GM18505 (cell line): ENCODE measurements around the gene SBF2.
"Not testable (repeated sequence)": the region's sequence is repeated elsewhere in the genome, so short reads cannot be mapped to it uniquely, and the experiment has no call there.

Experiments
- ATAC-seq: cut with Tn5 transposase; IDR thresholded peaks from one replicate; pipeline ENCODE4 v1.9.1; 2021; ENCODE audit not compliant: unreplicated experiment
- POLR2A ChIP-seq: IDR thresholded peaks from 4 replicates; pipeline ENCODE4 v1.6.1; 2011; ENCODE audit warnings: borderline replicate concordance; ENCODE audit not compliant: insufficient read depth, insufficient read length; ENCODE audit errors: extremely low read depth

The SBF2 gene

DNA sequence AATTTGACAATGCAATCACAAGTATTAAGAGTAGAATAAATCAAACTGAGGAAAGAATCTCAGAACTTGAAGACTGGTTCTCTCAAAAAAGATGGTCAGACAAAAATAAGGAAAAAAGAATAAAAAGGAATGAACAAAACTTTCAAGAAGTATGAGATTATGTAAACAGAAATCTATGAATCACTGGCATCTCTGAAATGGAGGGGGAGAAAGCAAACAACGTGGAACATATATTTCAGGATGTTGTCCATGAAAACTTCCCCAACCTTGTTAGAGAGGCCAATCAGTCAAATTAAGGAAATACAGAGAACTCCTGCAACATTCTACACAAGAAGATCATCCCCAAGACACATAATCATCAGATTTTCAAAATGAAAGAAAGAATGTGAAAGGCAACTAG lies 235.7 kb downstream of the SBF2 start:
- no peak for ATAC-seq
- no peak for TF ChIP-seq POLR2A

DNA sequence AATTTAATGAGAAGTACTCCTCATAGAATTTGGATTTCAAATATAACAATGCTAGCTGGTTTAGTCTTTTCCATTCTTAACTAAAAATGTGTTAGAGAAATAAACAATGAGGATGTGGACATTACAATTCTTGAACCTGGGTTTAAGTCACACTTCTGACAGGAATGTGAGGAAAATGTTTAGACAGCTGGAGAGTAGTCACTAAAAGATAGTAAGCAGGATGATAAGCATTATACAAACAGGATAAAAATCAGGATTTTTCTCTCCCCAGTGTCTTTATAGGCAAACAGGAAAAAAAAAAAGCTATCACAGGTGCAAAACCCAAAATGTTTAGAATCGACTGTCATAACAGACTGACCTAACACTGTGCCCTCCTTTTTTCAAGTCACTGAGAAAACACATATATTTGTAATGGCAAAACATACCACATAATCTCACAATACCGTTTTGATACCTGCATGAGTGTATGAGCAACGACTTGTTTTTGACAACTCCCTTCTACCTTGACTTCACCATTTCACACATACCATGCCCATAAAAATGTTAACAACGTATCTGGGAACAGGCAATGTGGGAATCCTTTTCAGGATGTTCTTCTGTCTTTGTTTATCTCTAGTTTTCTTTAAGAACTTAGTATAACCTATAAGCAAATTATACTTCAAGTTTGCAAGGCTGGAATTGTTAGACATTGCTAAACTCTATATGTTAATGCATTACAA lies 242.0 kb downstream of the SBF2 start:
- ATAC-seq: no peak
- TF ChIP-seq POLR2A: no peak

DNA sequence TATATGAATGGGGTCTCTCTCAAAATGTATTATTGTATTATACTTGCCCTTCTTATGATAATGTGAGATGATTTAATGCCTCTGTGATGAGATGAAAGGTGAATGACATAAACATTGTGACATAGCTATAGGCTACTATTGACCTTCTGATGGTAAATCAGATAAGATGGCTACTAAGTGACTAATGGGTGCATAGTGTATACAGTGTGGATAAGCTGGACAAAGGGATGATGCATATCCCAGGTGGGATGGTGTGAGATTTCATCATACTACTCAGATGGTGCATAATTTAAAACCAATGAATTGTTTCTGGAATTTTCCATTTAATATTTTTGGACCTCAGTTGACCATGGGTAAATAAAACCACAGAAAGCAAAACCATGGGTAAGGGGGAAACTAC lies 243.5 kb downstream of the SBF2 start:
- ATAC-seq: no peak
- TF ChIP-seq POLR2A: no peak

DNA sequence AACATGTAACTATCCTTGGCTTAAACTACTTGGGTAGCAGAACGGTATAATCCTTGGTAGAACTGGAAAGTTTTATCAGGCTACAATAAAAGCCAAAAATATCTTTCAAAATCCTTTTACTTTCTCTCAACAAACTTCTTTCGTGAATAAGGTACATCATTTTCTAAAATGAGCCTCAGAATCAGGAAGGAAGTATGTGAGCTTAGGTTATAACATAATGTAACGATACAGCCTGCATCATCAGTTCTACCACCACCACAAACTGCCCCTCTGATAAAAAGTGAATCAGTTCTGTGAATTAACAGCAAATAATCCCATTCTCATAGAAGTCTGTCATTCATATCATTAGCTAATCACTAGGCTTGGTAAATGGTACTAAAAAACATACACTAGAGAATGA lies 244.3 kb downstream of the SBF2 start:
- ATAC-seq: no peak
- TF ChIP-seq POLR2A: no peak

DNA sequence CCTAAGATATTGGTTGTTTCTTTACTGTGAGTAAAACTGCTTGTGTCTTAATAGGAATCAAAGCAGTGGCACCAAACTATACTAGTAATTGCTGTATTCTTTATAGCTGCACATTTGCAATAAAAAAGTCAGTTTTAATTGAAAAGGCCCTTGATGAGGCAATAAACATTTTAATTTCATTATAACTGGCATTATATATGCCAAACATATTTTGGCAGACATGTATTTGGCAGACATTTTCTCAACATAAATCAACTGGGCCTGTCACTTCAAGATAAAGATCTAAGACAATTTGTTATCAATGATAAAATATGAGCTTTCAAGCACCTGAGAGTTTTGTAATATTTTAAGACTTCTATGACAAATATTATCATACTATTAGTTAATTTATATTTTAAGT lies 245.7 kb downstream of the SBF2 start:
- TF ChIP-seq POLR2A: no peak
- ATAC-seq: no peak

DNA sequence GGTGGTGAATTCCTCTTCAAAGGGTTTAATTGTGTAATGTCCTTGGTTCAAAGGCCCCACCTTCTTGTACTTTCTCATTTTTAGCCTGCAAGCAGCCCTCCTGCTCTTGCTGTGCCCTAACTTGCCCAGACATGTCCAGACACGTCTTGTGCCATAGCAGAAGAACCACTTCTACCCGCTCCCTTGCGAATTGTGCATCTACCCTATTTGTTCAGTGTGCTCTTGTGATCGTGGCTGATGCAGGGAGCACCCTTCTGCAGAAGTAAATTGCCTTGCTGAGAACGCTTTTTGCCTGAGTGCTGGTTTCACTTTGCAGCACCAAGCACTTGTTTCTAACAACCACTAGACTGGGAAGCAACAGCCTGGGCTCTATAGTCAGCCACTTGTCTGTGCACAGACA lies 249.4 kb downstream of the SBF2 start:
- no peak for ATAC-seq
- TF ChIP-seq POLR2A: no peak

DNA sequence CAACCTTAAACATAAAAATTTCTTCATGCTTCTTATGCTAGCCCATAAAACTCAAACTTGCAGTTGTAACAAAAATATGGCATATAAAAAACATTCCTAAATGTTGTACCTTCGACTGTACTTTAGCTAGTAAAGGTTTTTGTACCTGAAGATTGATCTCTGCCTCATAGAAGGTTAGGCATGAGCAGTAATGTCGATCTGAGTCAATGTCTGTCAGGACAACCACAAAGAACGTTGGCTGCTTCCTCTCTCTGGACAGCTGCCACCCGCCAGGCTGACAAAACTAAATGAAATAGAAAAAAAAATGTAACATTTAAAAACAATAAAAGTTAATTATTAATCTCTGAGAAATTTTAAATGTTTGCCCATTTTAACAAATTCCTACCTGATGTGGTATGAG lies 251.3 kb downstream of the SBF2 start:
- ATAC-seq: no peak
- no peak for TF ChIP-seq POLR2A

DNA sequence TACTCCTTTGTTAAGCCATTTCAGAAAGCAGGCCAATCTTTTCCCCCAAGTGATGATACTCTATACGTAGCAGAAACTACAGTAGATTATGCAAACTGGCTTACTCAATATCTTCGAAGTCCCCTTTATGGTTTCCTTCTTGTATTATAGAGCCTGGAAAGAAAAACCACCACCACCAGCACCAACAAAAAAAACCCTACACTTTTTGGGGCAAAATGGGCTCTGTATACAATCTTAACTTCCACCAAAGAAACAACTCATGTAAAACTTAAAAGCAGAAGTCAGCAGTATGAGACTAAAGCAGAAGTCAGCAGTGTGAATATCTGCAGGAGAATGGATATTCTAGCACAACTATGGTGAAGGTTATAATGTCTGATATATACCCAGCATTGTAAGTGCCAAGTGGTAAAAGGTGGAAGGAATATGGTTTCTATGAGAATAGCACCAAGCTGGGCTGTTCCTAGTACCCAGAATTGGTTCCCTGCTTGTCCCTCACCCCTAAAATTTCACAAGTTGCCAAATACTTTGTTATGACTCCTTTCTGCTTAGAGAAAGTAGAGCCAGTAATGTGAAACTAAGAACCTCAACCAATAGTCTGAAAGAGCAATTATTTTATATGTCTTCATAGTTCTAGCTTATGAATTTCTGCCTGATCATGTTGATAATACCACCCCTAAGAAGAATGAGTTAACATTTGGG lies 252.1 kb downstream of the SBF2 start:
- ATAC-seq: no peak
- no peak for TF ChIP-seq POLR2A

DNA sequence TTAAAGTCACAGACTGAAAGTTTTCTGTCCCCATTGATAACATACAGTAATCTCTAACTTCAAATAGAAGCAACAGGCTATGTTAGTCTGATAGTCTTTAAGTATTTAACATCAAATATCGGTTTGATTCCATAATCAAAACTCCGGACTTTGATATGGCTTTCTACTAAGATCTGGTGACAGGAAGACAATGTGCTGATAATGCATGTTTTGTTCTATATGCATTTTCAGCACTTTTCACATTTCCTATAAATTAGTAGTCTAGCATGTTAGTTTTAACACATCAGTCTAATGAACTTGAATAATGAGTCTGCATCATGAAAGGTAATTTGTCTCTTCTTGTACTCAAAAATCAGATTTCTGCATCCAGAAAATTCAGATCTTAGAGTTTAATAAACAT lies 252.7 kb downstream of the SBF2 start:
- ATAC-seq: no peak

DNA sequence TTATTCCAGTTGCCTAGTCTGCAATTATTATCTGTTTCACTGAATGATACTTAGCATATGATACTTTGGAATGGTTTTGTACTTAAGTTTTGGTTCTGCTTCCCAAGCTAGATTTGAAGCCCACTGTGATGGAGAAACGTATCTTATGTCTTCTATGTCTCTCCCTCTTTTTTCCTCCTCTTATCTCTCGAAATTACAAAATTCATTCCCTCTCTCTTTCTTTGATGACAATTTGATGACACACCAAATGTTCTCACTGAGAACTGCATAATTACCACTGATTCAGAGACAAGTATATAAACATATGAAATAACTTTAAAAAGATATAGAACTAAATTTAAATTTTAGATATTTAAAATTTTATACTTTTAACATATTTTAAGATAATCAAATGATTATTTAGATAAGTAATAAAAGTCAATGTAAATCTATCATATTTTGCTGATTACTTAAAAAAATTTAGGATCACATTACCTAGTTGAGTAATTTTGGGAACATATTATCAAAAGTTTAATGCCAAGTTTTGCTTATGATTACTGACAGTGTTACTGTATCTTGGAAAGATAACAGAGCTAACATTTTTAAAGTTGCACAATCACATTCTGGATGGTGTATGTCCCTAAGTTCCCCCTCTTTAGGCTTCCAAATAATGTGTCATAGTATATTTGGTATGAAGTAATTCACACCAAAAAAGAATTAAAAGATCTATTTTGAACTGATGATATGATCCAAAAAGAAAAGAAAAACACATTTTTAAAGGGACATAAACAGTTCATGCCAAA lies 255.3 kb downstream of the SBF2 start:
- no peak for ATAC-seq
- TF ChIP-seq POLR2A: no peak

More for the DNA sequence above, 252.7 kb downstream of the SBF2 start:
- TF ChIP-seq POLR2A: no peak

DNA sequence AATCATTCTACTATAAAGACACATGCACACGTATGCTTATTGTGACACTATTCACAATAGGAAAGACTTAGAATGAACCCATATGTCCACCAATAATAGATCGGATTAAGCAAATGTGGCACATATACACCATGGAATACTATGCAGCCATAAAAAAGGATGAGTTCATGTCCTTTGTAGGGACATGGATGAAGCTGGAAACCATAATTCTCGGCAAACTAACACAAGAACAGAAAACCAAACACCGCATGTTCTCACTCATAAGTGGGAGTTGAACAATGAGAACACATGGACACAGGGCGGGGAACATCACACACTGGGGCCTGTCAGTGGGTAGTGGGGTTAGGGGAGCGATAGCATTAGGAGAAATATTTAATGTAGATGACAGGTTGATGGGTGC lies 258.1 kb downstream of the SBF2 start:
- ATAC-seq: not testable (repeated sequence)

DNA sequence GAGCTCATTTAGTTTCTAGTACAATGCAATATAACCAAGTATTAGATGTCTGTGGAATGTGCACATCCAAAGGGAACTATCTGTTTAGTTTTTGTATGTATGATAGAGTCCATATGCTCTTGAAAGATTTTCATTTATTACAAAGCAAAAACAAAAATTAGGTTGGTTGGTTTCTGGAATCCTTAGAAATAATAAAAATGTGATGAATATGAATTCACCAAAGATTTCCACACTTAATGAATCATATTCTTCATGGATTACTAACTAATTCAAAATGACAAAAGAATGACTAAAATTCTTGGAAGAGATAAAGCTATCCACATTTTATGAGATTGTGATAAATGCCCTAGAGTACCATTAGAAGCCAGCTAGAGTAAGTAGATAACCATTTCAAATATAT lies 261.1 kb downstream of the SBF2 start:
- no peak for ATAC-seq
- no peak for TF ChIP-seq POLR2A

DNA sequence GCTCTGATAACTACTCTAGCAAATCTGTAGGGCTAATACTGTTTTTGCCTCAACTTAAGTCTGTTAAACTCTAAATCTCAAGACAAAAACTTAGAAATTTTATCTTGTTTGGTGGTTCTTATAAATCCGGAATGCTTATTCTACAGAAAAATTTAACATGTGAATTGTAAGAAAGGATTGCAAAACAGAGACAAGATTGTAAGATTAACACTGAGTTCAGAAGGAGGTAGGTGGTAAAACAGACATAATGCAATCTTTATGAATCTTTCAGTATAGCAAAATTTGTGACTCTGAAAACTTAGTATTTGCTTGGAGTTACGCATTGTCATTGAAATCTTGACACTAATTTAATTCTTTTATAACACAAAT lies 263.9 kb downstream of the SBF2 start:
- no peak for TF ChIP-seq POLR2A
- no peak for ATAC-seq
